Mesenchymal stem cell (in vitro differentiated cells and primary cell): ENCODE data around the gene STMN3.
"Not testable (repeated sequence)": the region's sequence is repeated elsewhere in the genome, so short reads cannot be mapped to it uniquely, and the experiment has no call there.

Experiments used
- DNase-seq: peaks from one replicate; pipeline ENCODE4 v3.0.0-alpha.2; 2013
- H2AFZ ChIP-seq: one replicate; pipeline ENCODE4 v1.6.1; 2013; ENCODE audit warnings: low read depth, mild to moderate bottlenecking, control low read depth, inconsistent platforms, low read length, moderate library complexity
- H2AK5ac ChIP-seq: 2 replicates; pipeline ENCODE4 v1.6.1; 2013; ENCODE audit warnings: low read length, moderate library complexity, mild to moderate bottlenecking, inconsistent platforms; ENCODE audit not compliant: severe bottlenecking
- H2BK120ac ChIP-seq: one replicate; pipeline ENCODE4 v1.6.1; 2013; ENCODE audit warnings: low read depth, mild to moderate bottlenecking, inconsistent platforms, low read length, moderate library complexity
- H2BK12ac ChIP-seq, 2 experiments: one replicate each; pipeline ENCODE4 v1.6.1; 2013; ENCODE audit warnings: inconsistent platforms in 2 of 2, low read length in 2 of 2, mild to moderate bottlenecking in 2 of 2, moderate library complexity in 2 of 2, control low read depth in 1 of 2
- H2BK15ac ChIP-seq: one replicate; pipeline ENCODE4 v1.6.1; 2013; ENCODE audit warnings: mild to moderate bottlenecking, low read depth, inconsistent platforms; ENCODE audit not compliant: poor library complexity, severe bottlenecking
- H2BK5ac ChIP-seq: 2 replicates; pipeline ENCODE4 v1.6.1; 2013; ENCODE audit warnings: low read depth, mild to moderate bottlenecking, low read length, control low read depth, inconsistent platforms; ENCODE audit not compliant: poor library complexity, severe bottlenecking
- H3K14ac ChIP-seq, 2 experiments: one replicate each; pipeline ENCODE4 v1.6.1; 2013; ENCODE audit warnings: inconsistent platforms in 2 of 2, low read length in 2 of 2, control low read depth in 1 of 2, mild to moderate bottlenecking in 1 of 2, moderate library complexity in 1 of 2
- H3K18ac ChIP-seq, 2 experiments: one replicate each; pipeline ENCODE4 v1.6.1; 2013; ENCODE audit warnings: inconsistent platforms in 2 of 2, low read length in 2 of 2, control low read depth in 1 of 2, low read depth in 1 of 2, mild to moderate bottlenecking in 1 of 2
- H3K23ac ChIP-seq, 2 experiments: one replicate each; pipeline ENCODE4 v1.6.1; 2013; ENCODE audit warnings: inconsistent platforms in 2 of 2, low read length in 2 of 2, mild to moderate bottlenecking in 2 of 2, moderate library complexity in 2 of 2, control low read depth in 1 of 2
- H3K27ac ChIP-seq: 2 replicates; pipeline ENCODE4 v1.5.1; 2013; ENCODE audit warnings: mild to moderate bottlenecking, moderate library complexity, low read length, control low read depth, inconsistent platforms; ENCODE audit not compliant: poor library complexity, severe bottlenecking
- H3K27me3 ChIP-seq, 2 experiments: 2 replicates each; pipeline versions ENCODE4 v1.6.1 to v1.7.0; 2013; ENCODE audit warnings: low read length in 2 of 2, mild to moderate bottlenecking in 2 of 2, moderate library complexity in 2 of 2, control low read depth in 1 of 2, inconsistent platforms in 1 of 2; ENCODE audit not compliant: control insufficient read depth in 1 of 2, insufficient read depth in 1 of 2
- H3K36me3 ChIP-seq, 2 experiments: 2 replicates each; pipeline versions ENCODE4 v1.6.1 to v1.7.0; 2013; ENCODE audit warnings: low read length in 2 of 2, control low read depth in 1 of 2, inconsistent platforms in 1 of 2, low read depth in 1 of 2, mild to moderate bottlenecking in 1 of 2; ENCODE audit not compliant: insufficient read depth in 2 of 2, control insufficient read depth in 1 of 2
- H3K4ac ChIP-seq, 2 experiments: one replicate each; pipeline ENCODE4 v1.6.1; 2013; ENCODE audit warnings: inconsistent platforms in 2 of 2, low read length in 2 of 2, mild to moderate bottlenecking in 2 of 2, moderate library complexity in 2 of 2, control low read depth in 1 of 2, low read depth in 1 of 2
- H3K4me1 ChIP-seq: 2 replicates; pipeline ENCODE4 v1.6.1; 2013; ENCODE audit warnings: low read depth, low read length, control low read depth; ENCODE audit not compliant: control insufficient read depth, insufficient read depth
- H3K4me2 ChIP-seq: 2 replicates; pipeline ENCODE4 v1.6.1; 2013; ENCODE audit warnings: low read length, mild to moderate bottlenecking, inconsistent platforms; ENCODE audit not compliant: poor library complexity, severe bottlenecking
- H3K4me3 ChIP-seq, 2 experiments: 2 replicates each; pipeline versions ENCODE4 v1.5.1 to v1.7.0; 2013; ENCODE audit warnings: low read length in 2 of 2, mild to moderate bottlenecking in 2 of 2, control low read depth in 1 of 2, low read depth in 1 of 2; ENCODE audit not compliant: insufficient read depth in 1 of 2
- H3K79me1 ChIP-seq: replicated peaks from 2 replicates; pipeline ENCODE4 v1.6.1; 2013; ENCODE audit warnings: mild to moderate bottlenecking, control low read depth, low read length, inconsistent platforms; ENCODE audit not compliant: poor library complexity, severe bottlenecking
- H3K9ac ChIP-seq: 2 replicates; pipeline ENCODE4 v1.7.0; 2013; ENCODE audit warnings: mild to moderate bottlenecking, low read length, moderate library complexity
- H3K9me3 ChIP-seq: 2 replicates; pipeline ENCODE4 v1.7.0; 2013; ENCODE audit warnings: mild to moderate bottlenecking, low read length; ENCODE audit not compliant: control insufficient read depth
- H4K8ac ChIP-seq: one replicate; pipeline ENCODE4 v1.6.1; 2013; ENCODE audit warnings: inconsistent platforms, mild to moderate bottlenecking, low read length, moderate library complexity
- H4K91ac ChIP-seq: one replicate; pipeline ENCODE4 v1.6.1; 2013; ENCODE audit warnings: mild to moderate bottlenecking, low read length, inconsistent platforms
- WGBS: methylation state at CpG from one replicate; pipeline ENCODE4 v1.1.7; 2013; ENCODE audit warnings: mixed read lengths; 5-methylcytosine and 5-hydroxymethylcytosine counted together

The STMN3 gene

DNA sequence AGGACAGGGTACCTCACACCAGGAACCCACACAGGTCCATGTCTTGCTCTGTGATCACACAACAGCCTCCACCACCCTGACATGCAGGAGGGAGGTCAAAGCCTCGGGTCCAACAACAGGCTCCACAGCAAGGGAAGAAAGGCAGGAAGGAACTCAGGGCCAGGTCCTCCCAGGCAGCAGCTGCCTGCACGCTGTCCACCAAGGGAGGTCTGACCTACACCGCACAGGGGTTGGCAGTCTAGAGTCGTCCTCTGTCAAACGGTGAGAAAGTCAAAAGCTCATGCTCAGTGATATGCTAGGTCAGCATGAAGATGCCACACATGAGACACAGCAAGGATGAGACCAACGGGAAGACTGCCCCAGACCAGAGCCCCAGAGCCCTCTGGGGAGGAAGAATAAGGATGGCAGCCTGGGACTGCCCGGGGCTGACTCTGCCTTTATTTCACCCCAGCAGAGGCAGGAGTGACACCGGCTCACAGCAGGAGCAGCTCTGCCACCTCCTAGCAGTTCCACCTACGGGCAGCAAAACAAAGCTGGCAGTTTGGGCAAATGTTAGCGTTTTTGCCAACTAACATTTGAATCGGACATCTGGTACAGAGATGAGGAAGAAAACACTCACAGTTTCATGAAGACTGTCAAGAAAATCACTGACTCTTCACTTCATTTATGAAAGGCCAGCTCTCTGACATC is 34.8 kb downstream of the STMN3 start:
- Histone ChIP-seq H3K9me3 (no peaks in the 10 kb centered on the region), H3K9ac (no peak overlapping the region), H2AFZ (no peak overlapping the region), H3K36me3 (peaks cover 42 to 50% of the 10 kb centered on the region in 2 experiments), H3K14ac (no peak overlapping the region), H2AK5ac (no peak overlapping the region), H4K8ac (no peak overlapping the region), H3K23ac (no peak overlapping the region), H3K4me1 (peaks cover 13% of the 10 kb centered on the region), H3K4ac (no peak overlapping the region), H3K4me2 (no peak overlapping the region), H4K91ac (no peak overlapping the region), H2BK12ac (no peak overlapping the region), H3K27me3 (no peaks in the 10 kb centered on the region), H3K27ac (no peak overlapping the region), H3K18ac (no peak overlapping the region), H3K4me3 (no peak overlapping the region), H2BK5ac (no peak overlapping the region), H3K79me1 (peaks cover 49% of the 10 kb centered on the region), H2BK120ac (no peak overlapping the region), H2BK15ac (no peak overlapping the region)
- DNase-seq, result no peak
- WGBS, result 95% methylated on average over 11 of the region's 11 CpGs

DNA sequence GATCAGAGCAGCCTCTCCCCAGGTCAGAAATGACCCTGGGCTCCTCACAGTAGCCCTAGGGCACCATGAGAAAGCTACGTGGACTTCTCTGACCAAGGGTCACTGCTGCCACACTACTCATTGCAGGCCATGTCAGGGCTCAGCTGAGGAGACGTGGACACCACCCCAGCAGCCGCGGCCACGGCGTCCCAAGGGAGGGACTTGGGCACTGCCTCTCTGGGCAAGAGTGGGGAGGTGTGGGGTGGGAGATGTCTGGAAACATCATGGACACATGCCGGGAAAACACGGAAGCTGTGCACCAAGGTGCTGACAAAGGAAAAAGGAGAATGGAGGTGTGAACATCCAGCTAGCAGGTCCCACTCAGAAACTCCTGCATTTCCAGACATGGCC is 35.4 kb downstream of the STMN3 start:
- no peak overlapping the region for H2BK5ac ChIP-seq
- H3K27ac ChIP-seq, result no peak overlapping the region
- H3K9ac ChIP-seq, result no peak overlapping the region
- H3K23ac ChIP-seq, result no peak overlapping the region
- H2AFZ ChIP-seq, result no peak overlapping the region
- H3K18ac ChIP-seq, result no peak overlapping the region
- H3K9me3 ChIP-seq, result no peaks in the 10 kb centered on the region
- H3K4ac ChIP-seq, result no peak overlapping the region
- no peak overlapping the region for H3K4me3 ChIP-seq
- H2BK120ac ChIP-seq, result no peak overlapping the region
- no peak overlapping the region for H4K8ac ChIP-seq
- H2BK15ac ChIP-seq, result no peak overlapping the region
- H2AK5ac ChIP-seq, result no peak overlapping the region
- H2BK12ac ChIP-seq, result no peak overlapping the region
- no peaks in the 10 kb centered on the region for H3K27me3 ChIP-seq
- peaks cover 14% of the 10 kb centered on the region for H3K4me1 ChIP-seq
- peaks cover 42 to 53% of the 10 kb centered on the region in 2 experiments for H3K36me3 ChIP-seq
- no peak overlapping the region for H3K14ac ChIP-seq
- no peak overlapping the region for H3K4me2 ChIP-seq
- over 99% methylated on average over 8 of the region's 8 CpGs for WGBS
- peaks cover 51% of the 10 kb centered on the region for H3K79me1 ChIP-seq
- no peak overlapping the region for H4K91ac ChIP-seq
- DNase-seq, result no peak

GRCh38 chr20:63617092-63617875 is 35.9 kb downstream of the STMN3 start:
- Histone ChIP-seq H3K9ac (no peak overlapping the region), H2AFZ (no peak overlapping the region), H2BK5ac (no peak overlapping the region), H4K8ac (no peak overlapping the region), H2BK120ac (no peak overlapping the region), H3K4me1 (peaks cover 18% of the 10 kb centered on the region), H2BK12ac (no peak overlapping the region), H2BK15ac (no peak overlapping the region), H3K4ac (no peak overlapping the region), H3K9me3 (no peaks in the 10 kb centered on the region), H3K4me2 (no peak overlapping the region), H3K23ac (no peak overlapping the region), H3K4me3 (no peak overlapping the region), H3K18ac (no peak overlapping the region), H2AK5ac (no peak overlapping the region), H3K79me1 (peaks cover 50% of the 10 kb centered on the region), H4K91ac (no peak overlapping the region), H3K14ac (no peak overlapping the region), H3K27me3 (no peaks in the 10 kb centered on the region), H3K27ac (no peak overlapping the region), H3K36me3 (peaks cover 42 to 55% of the 10 kb centered on the region in 2 experiments)
- DNase-seq, result no peak
- WGBS, result 96% methylated on average over 41 of the region's 41 CpGs

DNA sequence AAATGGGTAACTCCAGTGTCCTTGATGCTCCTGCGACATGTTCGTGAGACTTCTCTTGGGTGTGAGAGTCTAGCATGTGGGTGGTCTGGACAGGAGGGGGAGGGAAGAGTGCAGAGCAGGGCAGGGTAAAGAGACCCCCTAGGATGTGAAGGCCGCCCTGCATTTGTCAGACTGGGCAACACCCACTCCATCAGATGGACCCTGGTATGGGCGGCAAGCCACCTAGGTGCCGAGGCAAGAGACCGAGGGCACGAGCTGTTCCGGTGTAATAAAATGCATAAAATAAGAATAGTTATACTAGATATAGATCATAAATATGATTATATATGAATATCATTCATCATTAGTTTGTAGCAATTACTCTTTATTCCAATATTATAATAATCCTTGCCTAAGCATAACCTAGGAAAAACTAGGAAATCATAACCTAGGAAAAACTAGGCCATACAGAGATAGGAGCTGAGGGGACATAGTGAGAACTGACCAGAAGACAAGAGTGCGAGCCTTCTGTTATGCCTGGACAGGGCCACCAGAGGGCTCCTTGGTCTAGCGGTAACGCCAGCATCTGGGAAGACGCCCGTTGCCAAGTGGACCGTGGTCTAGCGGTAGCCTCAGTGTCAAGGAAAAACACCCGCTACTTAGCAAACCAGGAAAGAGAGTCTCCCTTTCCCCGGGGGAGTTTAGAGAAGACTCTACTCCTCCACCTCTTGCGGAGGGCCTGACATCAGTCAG is 39.2 kb downstream of the STMN3 start:
- not testable (repeated sequence) for H2BK12ac ChIP-seq, H4K91ac ChIP-seq, H3K18ac ChIP-seq, H3K27ac ChIP-seq, H2BK120ac ChIP-seq, H4K8ac ChIP-seq, H3K4me2 ChIP-seq, H3K9me3 ChIP-seq, H3K4ac ChIP-seq, H3K4me3 ChIP-seq, DNase-seq, H2BK5ac ChIP-seq, H3K27me3 ChIP-seq, H3K9ac ChIP-seq, H2BK15ac ChIP-seq, H3K14ac ChIP-seq, H3K23ac ChIP-seq, H2AFZ ChIP-seq, H2AK5ac ChIP-seq
- peaks cover 19% of the 10 kb centered on the region for H3K4me1 ChIP-seq
- peaks cover 51% of the 10 kb centered on the region for H3K79me1 ChIP-seq
- 99% methylated on average over 8 of the region's 18 CpGs for WGBS
- H3K36me3 ChIP-seq, result peaks cover 40 to 62% of the 10 kb centered on the region in 2 experiments
